ENCODE results near the gene CRB2.
"Not testable (repeated sequence)": the region's sequence is repeated elsewhere in the genome, so short reads cannot be mapped to it uniquely, and the experiment has no call there.

Gene CRB2

GRCh38 chr9:123331346-123332060 lies 24.5 kb upstream of the CRB2 start:
- Mint-ChIP-seq H3K36me3 (ENCODE audit: low read depth) (no peaks in the 10 kb centered on the region), H3K4me3 (no peak overlapping the region), H3K27me3 (ENCODE audit: low read depth) (peaks cover 12% of the 10 kb centered on the region), H3K9me3 (no peaks in the 10 kb centered on the region), H3K27ac (peak overlapping the region; percentile 9 to 45 (median 15)), H3K4me1 (peaks cover 29% of the 10 kb centered on the region)
- TF ChIP-seq CTCF (IDR thresholded peaks at IDR 0.05; ENCODE audit: unreplicated experiment in 3 of 3), result no peak

GRCh38 chr9:123333058-123333669 lies 22.8 kb upstream of the CRB2 start:
- not testable (repeated sequence) for H3K27me3 Mint-ChIP-seq (ENCODE audit: low read depth); H3K9me3 Mint-ChIP-seq; H3K27ac Mint-ChIP-seq; H3K4me3 Mint-ChIP-seq; H3K36me3 Mint-ChIP-seq (ENCODE audit: low read depth)
- peaks cover 25% of the 10 kb centered on the region for H3K4me1 Mint-ChIP-seq

GRCh38 chr9:123334639-123335038 lies 21.4 kb upstream of the CRB2 start:
- TF ChIP-seq CTCF (IDR thresholded peaks at IDR 0.05; ENCODE audit: unreplicated experiment in 3 of 3), result no peak
- Mint-ChIP-seq H3K4me1 (peaks cover 33% of the 10 kb centered on the region), H3K36me3 (ENCODE audit: low read depth) (no peaks in the 10 kb centered on the region), H3K4me3 (no peak overlapping the region), H3K27ac (peak overlapping the region; percentile 61 to 95 (median 61)), H3K27me3 (ENCODE audit: low read depth) (peaks cover 17% of the 10 kb centered on the region), H3K9me3 (no peaks in the 10 kb centered on the region)

- peak overlapping the region; percentile 6 to 39 (median 37) for H3K4me3 Mint-ChIP-seq
- no peaks in the 10 kb centered on the region for H3K36me3 Mint-ChIP-seq (ENCODE audit: low read depth)
- H3K9me3 Mint-ChIP-seq, result no peaks in the 10 kb centered on the region
- H3K4me1 Mint-ChIP-seq, result peaks cover 41% of the 10 kb centered on the region
- peak overlapping the region; percentile 84 to 95 (median 89) for H3K27ac Mint-ChIP-seq
- TF ChIP-seq CTCF (IDR thresholded peaks at IDR 0.05; ENCODE audit: unreplicated experiment in 3 of 3), result no peak
- H3K27me3 Mint-ChIP-seq (ENCODE audit: low read depth), result peaks cover 13% of the 10 kb centered on the region
Observed at GRCh38 chr9:123335193-123335985, 20.6 kb upstream of the CRB2 start.

- no peak for TF ChIP-seq CTCF (IDR thresholded peaks at IDR 0.05; ENCODE audit: unreplicated experiment in 3 of 3)
- Mint-ChIP-seq H3K27me3 (ENCODE audit: low read depth) (peaks cover 9% of the 10 kb centered on the region), H3K27ac (peak overlapping the region; percentile 84 to 95 (median 89)), H3K9me3 (no peaks in the 10 kb centered on the region), H3K36me3 (ENCODE audit: low read depth) (no peaks in the 10 kb centered on the region), H3K4me1 (peaks cover 47% of the 10 kb centered on the region), H3K4me3 (peak overlapping the region; percentile 6 to 37 (median 9))
Observed at GRCh38 chr9:123335986-123336329, 20.0 kb upstream of the CRB2 start.

- Mint-ChIP-seq H3K9me3 (no peaks in the 10 kb centered on the region), H3K4me3 (no peak overlapping the region), H3K36me3 (ENCODE audit: low read depth) (no peaks in the 10 kb centered on the region), H3K27me3 (ENCODE audit: low read depth) (peaks cover 9% of the 10 kb centered on the region), H3K4me1 (peaks cover 51% of the 10 kb centered on the region), H3K27ac (peak overlapping the region; percentile 84 to 95 (median 89))
- no peak for TF ChIP-seq CTCF (IDR thresholded peaks at IDR 0.05; ENCODE audit: unreplicated experiment in 3 of 3)
Observed at GRCh38 chr9:123336449-123336848, 19.5 kb upstream of the CRB2 start.
